ENCODE measurements around the gene TLR6. TPM values are rescaled to one million over a fixed set of nuclear protein-coding genes. Genes with fewer than 3 reads are reported as not detected.
A peak's percentile ranks its signal among the peaks of the same experiment; 100 is the strongest.

The TLR6 gene
- polyA plus RNA-seq: under 1 TPM; 0.14 to 0.88 (median 0.79) TPM

- WGBS, 3 donors: 9 to 22% (median 19%) methylated on average over 8 of the region's 8 CpGs
- peak within 1 kb of the TSS; percentile 72 for H3K27ac ChIP-seq (ENCODE audit: low read depth, low read length)
Measured at GRCh38 chr4:38856524-38857337, at the start of gene TLR6. Gene TLR6, minus strand, starts transcription at chr4:38856817. Its CDS starts 27,344 bp downstream, at chr4:38829473.

- no peak overlapping the region for H3K27ac ChIP-seq (ENCODE audit: low read depth, low read length)
- WGBS, 3 donors: 34 to 54% (median 43%) methylated on average over 10 of the region's 10 CpGs
Measured at GRCh38 chr4:38905652-38906385, 49.2 kb upstream of the TLR6 start.

- H3K27ac ChIP-seq (ENCODE audit: low read depth, low read length): no peak overlapping the region
- 54 to 95% (median 94%) methylated on average over 3 of the region's 3 CpGs for WGBS, 3 donors
Measured at GRCh38 chr4:38904682-38905081, 48.1 kb upstream of the TLR6 start.

GRCh38 chr4:38904090-38904666 lies 47.6 kb upstream of the TLR6 start:
- WGBS, 3 donors: 31 to 77% (median 68%) methylated on average over 10 of the region's 10 CpGs
- no peak overlapping the region for H3K27ac ChIP-seq (ENCODE audit: low read depth, low read length)

- H3K27ac ChIP-seq (ENCODE audit: low read depth, low read length): no peak overlapping the region
Measured at GRCh38 chr4:38902695-38903094, 46.1 kb upstream of the TLR6 start.

- 94 to 95% (median 95%) methylated on average over 5 of the region's 5 CpGs for WGBS, 3 donors
- H3K27ac ChIP-seq (ENCODE audit: low read depth, low read length): no peak overlapping the region
Measured at GRCh38 chr4:38902221-38902620, 45.6 kb upstream of the TLR6 start.

GRCh38 chr4:38898245-38898644 lies 41.6 kb upstream of the TLR6 start:
- no peak overlapping the region for H3K27ac ChIP-seq (ENCODE audit: low read depth, low read length)
- 87 to 95% (median 90%) methylated on average over 7 of the region's 7 CpGs for WGBS, 3 donors

- H3K27ac ChIP-seq (ENCODE audit: low read depth, low read length): no peak overlapping the region
- WGBS, 3 donors: 72 to 77% (median 74%) methylated on average over 1 of the region's 1 CpG
Measured at GRCh38 chr4:38896940-38897339, 40.3 kb upstream of the TLR6 start.

GRCh38 chr4:38894322-38894982 lies 37.8 kb upstream of the TLR6 start:
- 87 to 94% (median 93%) methylated on average over 7 of the region's 7 CpGs for WGBS, 3 donors
- no peak overlapping the region for H3K27ac ChIP-seq (ENCODE audit: low read depth, low read length)

GRCh38 chr4:38891051-38891983 lies 34.7 kb upstream of the TLR6 start:
- H3K27ac ChIP-seq (ENCODE audit: low read depth, low read length): no peak overlapping the region
- 80 to 92% (median 91%) methylated on average over 10 of the region's 10 CpGs for WGBS, 3 donors

- WGBS, 3 donors: 90 to 98% (median 91%) methylated on average over 1 of the region's 1 CpG
- H3K27ac ChIP-seq (ENCODE audit: low read depth, low read length): no peak overlapping the region
Measured at GRCh38 chr4:38889143-38889542, 32.5 kb upstream of the TLR6 start.

- no peak overlapping the region for H3K27ac ChIP-seq (ENCODE audit: low read depth, low read length)
- 96 to 100% (median 100%) methylated on average over 4 of the region's 4 CpGs for WGBS, 3 donors
Measured at GRCh38 chr4:38884254-38884653, 27.6 kb upstream of the TLR6 start.

- H3K27ac ChIP-seq (ENCODE audit: low read depth, low read length): no peak overlapping the region
- 71 to 88% (median 79%) methylated on average over 2 of the region's 2 CpGs for WGBS, 3 donors
Measured at GRCh38 chr4:38876636-38877035, 20.0 kb upstream of the TLR6 start.

- no peak overlapping the region for H3K27ac ChIP-seq (ENCODE audit: low read depth, low read length)
- WGBS, 3 donors: 68 to 77% (median 74%) methylated on average over 5 of the region's 5 CpGs
Measured at GRCh38 chr4:38873290-38873944, 16.8 kb upstream of the TLR6 start.

- WGBS, 3 donors: 49 to 86% (median 76%) methylated on average over 5 of the region's 5 CpGs
- no peak overlapping the region for H3K27ac ChIP-seq (ENCODE audit: low read depth, low read length)
Measured at GRCh38 chr4:38872620-38873019, 16.0 kb upstream of the TLR6 start.

- WGBS, 3 donors: 65 to 93% (median 90%) methylated on average over 1 of the region's 1 CpG
- no peak overlapping the region for H3K27ac ChIP-seq (ENCODE audit: low read depth, low read length)
Measured at GRCh38 chr4:38871593-38871992, 15.0 kb upstream of the TLR6 start.

- H3K27ac ChIP-seq (ENCODE audit: low read depth, low read length): peak overlapping the region; percentile 4
- whole genome bisulfite sequencing, 3 donors: 75 to 81% (median 78%) methylated on average over 7 of the region's 7 CpGs
Measured at GRCh38 chr4:38870098-38870808, 13.6 kb upstream of the TLR6 start.

Measured in adipose tissue (tissue), 3 donors.